Measurements from ENCODE around the gene SLC29A1. TPM values are rescaled to one million over a fixed set of nuclear protein-coding genes. Genes with fewer than 3 reads are reported as not detected.

SLC29A1 gene
- total RNA-seq, 1 experiment from 2014 or later, result 108 TPM

GRCh38 chr6:44267252-44267651, 43.9 kb downstream of the SLC29A1 start:
- Histone ChIP-seq H3K27ac (ENCODE audit: low read depth, low read length, poor library complexity, severe bottlenecking) (no peak overlapping the region), H3K4me3 (ENCODE audit: low read depth, low read length, poor library complexity, severe bottlenecking) (no peak overlapping the region), H3K9me3 (ENCODE audit: low read depth, low read length, poor library complexity, severe bottlenecking) (no peaks in the 10 kb centered on the region), H3K27me3 (replicated peaks; ENCODE audit: insufficient read depth, low read depth, low read length, poor library complexity) (no peaks in the 10 kb centered on the region), H3K4me1 (ENCODE audit: insufficient read depth, low read length, poor library complexity, severe bottlenecking) (peaks cover 25% of the 10 kb centered on the region), H3K36me3 (ENCODE audit: insufficient read depth, low read length, poor library complexity, severe bottlenecking) (no peaks in the 10 kb centered on the region)
- TF ChIP-seq EZH2 (IDR thresholded peaks at IDR 0.05; ENCODE audit: borderline replicate concordance, low read depth, low read length, poor library complexity, severe bottlenecking), result no peak
- no peak for TF ChIP-seq CTCF (conservative IDR thresholded peaks at IDR 0.05; ENCODE audit: low read depth, low read length)
- POLR2A ChIA-PET (ENCODE audit: low non-redundant PET), result interaction anchor here (0.7 kb wide), 1 partner anchor 12 kb away, joined by 8 read pairs; no protein-coding TSS in a partner anchor
- no TSS peak for BruUV-seq (replicated peaks)
- intact Hi-C loops (cut with micrococcal nuclease; ENCODE audit: unreplicated experiment), result loop anchor here (5.0 kb wide), 1 partner anchor 190 kb away; no protein-coding TSS in a partner anchor
- no peak for DNase-seq (ENCODE audit: low spot score)
- CTCF ChIA-PET, result interaction anchor here (0.6 to 0.7 kb wide), 2 partner anchors 20 to 21 kb away, joined by 4 read pairs; partner anchors contain the start of gene HSP90AB1

- peaks cover 25% of the 10 kb centered on the region for H3K4me1 ChIP-seq (ENCODE audit: insufficient read depth, low read length, poor library complexity, severe bottlenecking)
- no peak overlapping the region for H3K4me3 ChIP-seq (ENCODE audit: low read depth, low read length, poor library complexity, severe bottlenecking)
- H3K9me3 ChIP-seq (ENCODE audit: low read depth, low read length, poor library complexity, severe bottlenecking), result no peaks in the 10 kb centered on the region
- peak; percentile 94 for TF ChIP-seq CTCF (conservative IDR thresholded peaks at IDR 0.05; ENCODE audit: low read depth, low read length)
- TF ChIP-seq EZH2 (IDR thresholded peaks at IDR 0.05; ENCODE audit: borderline replicate concordance, low read depth, low read length, poor library complexity, severe bottlenecking), result no peak
- no peaks in the 10 kb centered on the region for H3K27me3 ChIP-seq (replicated peaks; ENCODE audit: insufficient read depth, low read depth, low read length, poor library complexity)
- no peaks in the 10 kb centered on the region for H3K36me3 ChIP-seq (ENCODE audit: insufficient read depth, low read length, poor library complexity, severe bottlenecking)
- ChIA-PET CTCF (interaction anchor here (0.9 to 1.6 kb wide), 6 partner anchors 11 to 71 kb away, joined by 3 to 18 read pairs (median 10); partner anchors contain the start of gene AARS2), POLR2A (ENCODE audit: low non-redundant PET) (no interaction called here)
- no TSS peak for BruUV-seq (replicated peaks)
- H3K27ac ChIP-seq (ENCODE audit: low read depth, low read length, poor library complexity, severe bottlenecking), result no peak overlapping the region
- intact Hi-C loops (cut with micrococcal nuclease; ENCODE audit: unreplicated experiment), result loop anchor here (1.0 to 5.0 kb wide), 3 partner anchors 37 to 189 kb away; no protein-coding TSS in a partner anchor
- DNase-seq (ENCODE audit: low spot score), result peak; percentile 58
Observed at GRCh38 chr6:44268095-44268628, 44.8 kb downstream of the SLC29A1 start.

GRCh38 chr6:44269178-44269920, 46.0 kb downstream of the SLC29A1 start:
- no peaks in the 10 kb centered on the region for H3K36me3 ChIP-seq (ENCODE audit: insufficient read depth, low read length, poor library complexity, severe bottlenecking)
- CTCF ChIA-PET, result interaction anchor here (0.7 to 1.7 kb wide), 3 partner anchors 36 to 1224 kb away, joined by 5 to 18 read pairs (median 5); no protein-coding TSS in a partner anchor
- BruUV-seq (replicated peaks), result no TSS peak
- H3K27ac ChIP-seq (ENCODE audit: low read depth, low read length, poor library complexity, severe bottlenecking), result no peak overlapping the region
- intact Hi-C loops (cut with micrococcal nuclease; ENCODE audit: unreplicated experiment), result loop anchor here (2.0 to 5.0 kb wide), 2 partner anchors 35 to 188 kb away; no protein-coding TSS in a partner anchor
- POLR2A ChIA-PET (ENCODE audit: low non-redundant PET), result no interaction called here
- H3K4me3 ChIP-seq (ENCODE audit: low read depth, low read length, poor library complexity, severe bottlenecking), result no peak overlapping the region
- H3K4me1 ChIP-seq (ENCODE audit: insufficient read depth, low read length, poor library complexity, severe bottlenecking), result peaks cover 13% of the 10 kb centered on the region
- no peaks in the 10 kb centered on the region for H3K9me3 ChIP-seq (ENCODE audit: low read depth, low read length, poor library complexity, severe bottlenecking)
- H3K27me3 ChIP-seq (replicated peaks; ENCODE audit: insufficient read depth, low read depth, low read length, poor library complexity), result no peaks in the 10 kb centered on the region
- no peak for DNase-seq (ENCODE audit: low spot score)
- TF ChIP-seq CTCF (conservative IDR thresholded peaks at IDR 0.05; ENCODE audit: low read depth, low read length) (no peak), EZH2 (IDR thresholded peaks at IDR 0.05; ENCODE audit: borderline replicate concordance, low read depth, low read length, poor library complexity, severe bottlenecking) (no peak)

Measured in A673 (cell line).